GM21786 (cell line): ENCODE measurements around the gene PTPN22.
"Not testable (repeated sequence)": the region's sequence is repeated elsewhere in the genome, so short reads cannot be mapped to it uniquely, and the experiment has no call there.

ENCODE experiments used
- ATAC-seq: cut with Tn5 transposase; IDR thresholded peaks from one replicate; pipeline ENCODE4 v1.9.1; 2021; ENCODE audit not compliant: unreplicated experiment

Gene PTPN22

GRCh38 chr1:113852694-113853093, 18.8 kb downstream of the PTPN22 start:
- not testable (repeated sequence) for ATAC-seq

DNA sequence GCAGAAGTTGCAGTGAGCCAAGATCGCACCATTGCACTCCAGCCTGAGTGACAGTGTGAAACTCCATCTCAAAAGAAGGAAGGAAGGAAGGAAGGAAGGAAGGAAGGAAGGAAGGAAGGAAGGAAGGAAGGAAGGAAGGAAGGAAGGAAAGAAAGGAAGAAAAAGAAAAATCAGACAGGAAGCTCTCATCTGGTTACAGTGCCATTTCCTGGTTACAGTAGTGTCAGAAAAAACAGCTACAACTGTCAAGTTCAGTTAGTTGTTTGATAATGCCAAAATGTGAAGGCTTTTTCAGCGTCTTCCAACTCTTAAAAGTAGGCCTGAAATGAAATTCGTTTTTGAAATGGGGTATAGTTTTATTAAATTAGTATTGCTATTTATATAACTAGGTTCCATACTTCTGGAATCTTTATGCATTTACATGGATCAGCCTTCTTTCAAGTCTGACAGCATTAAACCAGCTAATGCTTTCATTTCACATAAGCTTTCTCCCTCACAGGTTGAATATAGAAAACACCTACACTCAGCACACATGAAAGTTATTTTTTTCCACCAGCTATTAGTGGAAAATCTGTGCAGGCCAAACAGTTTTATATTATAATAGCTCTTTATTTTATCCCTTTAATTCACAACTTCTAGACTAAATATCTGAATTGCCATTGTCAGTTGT, 21.2 kb downstream of the PTPN22 start:
- ATAC-seq: no peak

GRCh38 chr1:113849072-113849471, 22.4 kb downstream of the PTPN22 start:
- no peak for ATAC-seq

DNA sequence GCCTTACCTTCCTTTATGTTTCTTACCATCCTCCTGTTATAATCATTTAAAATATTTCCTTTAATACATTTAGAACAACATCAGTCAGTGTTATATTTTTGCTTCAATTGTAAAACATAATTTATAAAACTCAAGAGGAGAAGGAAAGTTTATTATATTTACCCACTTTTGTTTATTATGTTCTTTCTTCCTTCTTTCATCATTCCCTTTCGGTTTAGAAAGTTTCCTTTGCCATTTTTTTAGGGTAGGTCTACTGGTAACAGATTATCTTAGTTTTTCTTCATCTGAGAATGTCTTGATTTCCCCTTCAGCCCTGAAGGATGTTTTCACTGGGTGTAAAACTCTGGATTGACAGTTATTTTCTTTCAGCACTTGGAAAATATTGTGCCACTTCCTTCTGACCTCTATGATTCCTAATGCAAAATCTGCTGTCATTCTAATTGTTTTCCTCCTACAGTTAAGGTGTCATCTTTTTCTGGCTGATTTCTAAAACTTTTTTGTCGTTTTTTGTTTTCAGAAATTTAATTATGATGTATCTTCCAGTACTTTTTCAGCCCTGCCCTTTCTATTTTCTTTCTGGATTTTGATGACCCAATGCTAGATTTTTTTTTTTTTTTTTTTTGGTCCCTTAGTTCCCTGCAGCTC, 25.0 kb downstream of the PTPN22 start:
- no peak for ATAC-seq

DNA sequence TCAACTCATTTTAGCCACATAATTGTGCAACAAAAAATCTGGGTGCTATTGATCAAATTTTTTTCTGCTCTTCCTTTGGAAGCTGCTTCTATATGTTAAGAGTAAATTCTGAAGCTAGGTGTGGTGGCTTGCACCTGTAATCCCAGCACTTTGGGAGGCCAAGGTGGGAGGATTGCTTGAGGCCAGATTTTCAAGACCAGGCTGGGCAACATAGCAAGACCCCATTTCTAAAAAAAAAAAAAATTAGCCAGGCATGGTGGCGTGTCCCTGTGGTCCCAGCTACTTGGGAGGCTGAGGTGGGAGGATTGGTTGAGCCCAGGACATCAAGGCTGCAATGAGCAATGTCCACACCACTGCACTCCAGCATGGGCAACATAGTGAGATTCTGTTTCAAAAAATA, 35.0 kb downstream of the PTPN22 start:
- no peak for ATAC-seq

GRCh38 chr1:113835686-113836290, 35.7 kb downstream of the PTPN22 start:
- no peak for ATAC-seq

GRCh38 chr1:113834716-113835115, 36.8 kb downstream of the PTPN22 start:
- ATAC-seq: no peak

GRCh38 chr1:113830039-113830438, 41.5 kb downstream of the PTPN22 start:
- no peak for ATAC-seq

GRCh38 chr1:113821916-113822315, 49.6 kb downstream of the PTPN22 start:
- ATAC-seq: no peak

GRCh38 chr1:113818578-113818977, 52.9 kb downstream of the PTPN22 start:
- no peak for ATAC-seq

GRCh38 chr1:113813218-113813617, 58.3 kb downstream of the PTPN22 start:
- no peak for ATAC-seq

- ATAC-seq: no peak
Observed at GRCh38 chr1:113812661-113813135, 58.8 kb downstream of the PTPN22 start.

GRCh38 chr1:113811888-113812660, 59.4 kb downstream of the PTPN22 start, which contains the start of gene RSBN1:
RSBN1 (minus strand) TSS chr1:113812476; CDS start chr1:113812412, 64 bp downstream.
- ATAC-seq: peak; percentile 91

DNA sequence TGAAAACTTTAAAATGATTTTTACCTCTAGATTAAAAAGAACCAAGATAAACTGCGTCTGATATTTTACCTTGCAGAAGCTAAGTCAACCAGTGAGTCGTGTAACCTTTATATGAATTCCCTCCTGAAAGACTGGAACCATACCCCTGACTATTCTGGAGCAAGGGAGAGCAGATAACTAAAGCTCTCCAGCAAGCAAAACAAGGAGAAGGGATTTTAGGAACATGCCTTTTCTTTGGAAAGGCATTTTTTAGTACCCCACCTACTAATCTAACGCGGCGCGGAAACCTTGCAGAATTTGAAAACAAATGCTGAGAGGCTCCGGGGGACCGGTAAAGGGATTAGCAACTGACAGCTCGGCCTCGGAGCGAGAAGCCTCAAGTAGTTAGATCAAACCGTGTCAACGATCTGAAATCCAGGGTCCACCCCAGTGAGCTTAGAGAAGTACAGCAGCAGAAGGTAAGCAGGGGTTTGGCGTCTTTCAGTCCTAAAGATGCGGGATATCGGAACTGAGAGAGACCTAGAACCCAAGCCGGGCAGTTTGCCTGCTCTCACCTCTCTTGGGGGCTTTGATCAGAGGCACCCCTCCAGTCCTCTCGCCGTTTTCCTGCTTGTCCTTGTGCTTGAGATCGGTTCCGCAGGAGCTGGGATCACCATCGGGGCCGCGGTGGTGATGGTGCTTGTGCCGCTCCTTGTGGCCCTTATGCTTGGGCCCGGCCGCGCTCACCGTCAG, 60.2 kb downstream of the PTPN22 start:
- peak; percentile 18 for ATAC-seq

GRCh38 chr1:113809670-113810602, 61.6 kb downstream of the PTPN22 start:
- ATAC-seq: no peak

GRCh38 chr1:113808450-113809195, 62.9 kb downstream of the PTPN22 start:
- ATAC-seq: no peak

- ATAC-seq: no peak
Observed at GRCh38 chr1:113805639-113806038, 65.9 kb downstream of the PTPN22 start.

GRCh38 chr1:113805256-113805531, 66.3 kb downstream of the PTPN22 start:
- ATAC-seq: no peak
